Measurements from ENCODE around the gene MAPT. TPM values are rescaled to one million over a fixed set of nuclear protein-coding genes. Genes with fewer than 3 reads are reported as not detected.

The MAPT gene
- total RNA-seq, 1 donor from 2014 or later = under 0.01 TPM

DNA sequence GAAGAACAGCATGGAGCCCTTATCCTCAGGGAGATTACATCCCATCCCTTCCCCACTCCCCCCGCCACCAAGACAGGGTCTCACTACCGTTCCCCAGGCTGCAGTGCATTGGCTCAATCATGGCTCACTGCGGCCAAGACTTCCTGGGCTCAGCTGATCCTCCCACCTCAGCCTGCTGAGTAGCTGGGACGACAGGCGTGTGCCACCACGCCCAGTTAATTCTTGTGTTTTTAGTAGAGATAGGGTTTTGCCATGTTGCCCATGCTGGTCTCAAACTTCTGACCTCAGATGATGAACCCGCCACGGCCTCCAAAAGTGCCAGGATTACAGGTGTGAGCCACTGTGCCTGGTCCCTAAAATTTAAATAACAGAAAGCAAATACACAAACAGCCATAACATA, 153.5 kb downstream of the MAPT start:
- no peak for DNase-seq (ENCODE audit: low read depth in 2 of 2)

DNA sequence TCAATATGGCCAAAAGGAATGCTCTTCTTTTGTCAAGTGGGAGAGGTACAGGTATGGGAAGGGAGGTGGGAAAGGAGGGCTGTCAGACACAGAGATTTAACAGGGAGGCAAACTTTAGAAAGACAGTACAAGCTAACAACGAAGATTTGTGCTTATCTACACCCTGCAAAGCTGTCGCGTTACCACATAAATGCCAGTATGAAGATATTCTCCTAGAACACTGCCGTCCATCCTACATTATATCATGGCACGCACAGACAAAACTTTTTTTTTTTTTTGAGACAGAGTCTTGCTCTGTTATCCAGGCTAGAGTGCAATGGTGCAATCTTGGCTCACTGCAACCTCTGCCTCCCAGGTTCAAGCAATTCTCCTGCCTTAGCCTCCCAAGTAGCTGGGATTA, 155.3 kb downstream of the MAPT start:
- no peak for DNase-seq (ENCODE audit: low read depth in 2 of 2)

DNA sequence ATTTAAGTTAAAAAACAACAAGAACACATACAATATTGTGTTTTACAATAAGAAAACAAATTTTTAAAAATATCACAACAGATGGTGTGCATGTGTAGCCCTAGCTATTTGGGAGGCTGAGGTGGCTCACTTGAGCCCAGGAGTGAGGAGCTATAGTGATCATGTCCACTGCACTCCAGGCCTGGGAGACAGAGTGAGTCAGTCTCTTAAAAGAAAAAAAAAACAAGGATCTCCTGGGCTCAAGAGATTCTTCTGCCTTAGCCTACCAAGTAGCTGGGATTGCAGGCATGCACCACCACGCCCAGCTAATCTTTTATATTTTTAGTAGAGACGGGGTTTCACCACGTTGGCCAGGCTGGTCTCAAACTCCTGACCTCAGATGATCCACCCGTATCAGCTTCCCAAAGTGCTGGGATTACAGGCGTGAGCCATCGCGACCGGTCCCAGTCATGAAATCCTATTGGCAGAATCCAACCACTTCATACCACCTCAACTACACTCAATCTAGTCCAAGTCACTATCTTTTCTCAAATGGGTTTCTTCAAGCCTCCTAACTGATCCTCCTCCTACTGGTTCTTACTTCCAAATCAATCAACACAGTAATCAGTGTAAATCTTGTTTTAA, 159.7 kb downstream of the MAPT start:
- no peak for DNase-seq (ENCODE audit: low read depth in 2 of 2)

DNA sequence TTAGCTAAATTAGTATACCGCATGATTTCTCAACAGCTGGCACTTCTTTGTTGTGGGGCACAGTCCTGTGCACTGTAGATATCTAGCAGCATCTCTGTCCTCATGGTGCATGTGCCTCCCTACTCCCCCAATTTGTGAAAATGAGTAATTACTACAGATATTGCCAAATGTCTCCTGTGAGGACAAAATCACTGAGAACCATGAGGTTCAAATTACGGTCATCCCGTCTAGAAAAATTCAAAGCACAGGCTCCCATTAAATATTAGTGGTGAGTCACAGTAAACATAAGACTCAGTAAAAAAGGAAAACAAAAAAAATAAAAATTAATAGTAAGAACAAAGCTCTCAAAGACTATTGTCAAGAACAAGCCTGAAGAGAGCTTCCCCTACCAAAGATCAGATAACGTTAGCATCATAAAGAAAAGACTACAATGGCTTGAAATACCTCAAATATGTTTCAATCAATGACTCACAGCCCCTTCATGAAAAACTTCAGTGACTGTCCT, 162.5 kb downstream of the MAPT start:
- peak in 1 of 2 donors; percentile 80 for DNase-seq (ENCODE audit: low read depth in 2 of 2)

DNA sequence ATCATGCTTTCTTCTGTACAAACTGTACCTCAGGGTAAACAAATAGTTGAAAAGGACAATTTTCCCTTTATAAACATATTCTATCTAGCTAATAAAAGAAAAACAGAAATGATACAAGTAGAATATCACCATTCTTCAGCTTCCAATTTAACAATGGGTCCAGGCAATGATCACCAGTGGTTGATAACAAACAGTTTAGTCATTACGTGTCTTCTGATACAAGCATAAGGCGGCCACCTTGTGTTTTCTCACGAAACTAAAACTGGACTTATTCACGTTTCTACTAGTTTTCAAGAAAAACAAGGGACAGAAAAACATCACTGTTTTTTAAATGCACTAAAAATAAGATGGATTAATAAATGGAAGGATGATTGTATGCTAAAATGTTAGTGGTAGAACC, 163.0 kb downstream of the MAPT start:
- peak in 1 of 2 donors; percentile 55 for DNase-seq (ENCODE audit: low read depth in 2 of 2)

DNA sequence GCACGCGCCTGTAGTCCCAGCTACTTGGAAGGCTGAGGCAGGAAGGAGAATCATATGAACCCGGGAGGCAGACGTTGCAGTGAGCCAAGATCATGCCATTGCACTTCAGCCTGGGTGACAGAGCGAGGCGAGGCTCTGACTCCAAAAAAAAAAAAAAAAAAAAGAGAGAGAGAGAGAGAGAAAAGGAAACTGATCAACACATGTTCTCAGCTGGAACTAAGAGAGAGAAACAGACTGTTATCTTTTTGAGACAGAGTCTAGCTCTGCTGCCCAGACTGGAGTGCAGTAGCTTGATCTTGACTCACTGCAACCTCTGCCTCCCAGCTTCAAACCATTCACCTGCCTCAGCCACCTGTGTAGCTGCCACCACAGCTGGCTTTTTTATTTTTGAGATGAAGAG, 165.1 kb downstream of the MAPT start:
- DNase-seq (ENCODE audit: low read depth in 2 of 2) = no peak

DNA sequence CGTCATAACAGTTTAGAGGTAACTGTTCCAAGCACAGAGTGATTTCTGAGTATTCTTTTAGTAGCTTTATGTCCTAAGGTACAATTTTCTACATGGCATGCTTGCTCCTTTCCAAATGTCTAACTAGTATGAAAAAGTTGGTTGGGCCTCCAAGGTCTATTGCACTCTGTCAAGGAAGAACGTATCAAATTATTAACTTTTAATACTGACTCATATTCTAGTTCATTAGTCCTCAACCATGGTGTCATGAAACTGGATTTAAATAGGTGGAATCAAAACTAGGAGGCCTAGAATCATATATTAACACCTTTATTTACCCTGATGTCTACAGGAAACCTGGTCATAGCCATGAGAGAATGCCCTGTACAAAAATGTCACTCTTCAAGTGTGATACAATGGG, 166.1 kb downstream of the MAPT start:
- DNase-seq (ENCODE audit: low read depth in 2 of 2) = no peak

DNA sequence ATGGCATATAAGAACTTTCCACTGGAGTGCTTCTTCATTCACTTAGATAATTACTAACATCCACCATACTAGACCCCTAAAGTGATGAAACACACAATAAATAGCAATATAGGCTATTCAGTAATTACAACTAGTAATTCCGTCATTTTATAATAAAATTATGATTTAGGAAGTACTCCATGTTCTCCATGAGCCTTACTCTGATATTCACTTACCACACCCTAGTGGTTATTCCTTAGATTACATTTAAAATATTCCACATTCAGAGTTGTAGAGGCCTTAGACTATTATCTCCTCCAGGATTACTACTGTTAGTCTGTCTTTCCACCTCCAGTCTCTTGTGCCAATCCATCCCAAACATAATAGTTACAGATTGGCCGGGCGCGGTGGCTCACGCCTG, 167.1 kb downstream of the MAPT start:
- peak; percentile 16 to 34 for DNase-seq (ENCODE audit: low read depth in 2 of 2)

DNA sequence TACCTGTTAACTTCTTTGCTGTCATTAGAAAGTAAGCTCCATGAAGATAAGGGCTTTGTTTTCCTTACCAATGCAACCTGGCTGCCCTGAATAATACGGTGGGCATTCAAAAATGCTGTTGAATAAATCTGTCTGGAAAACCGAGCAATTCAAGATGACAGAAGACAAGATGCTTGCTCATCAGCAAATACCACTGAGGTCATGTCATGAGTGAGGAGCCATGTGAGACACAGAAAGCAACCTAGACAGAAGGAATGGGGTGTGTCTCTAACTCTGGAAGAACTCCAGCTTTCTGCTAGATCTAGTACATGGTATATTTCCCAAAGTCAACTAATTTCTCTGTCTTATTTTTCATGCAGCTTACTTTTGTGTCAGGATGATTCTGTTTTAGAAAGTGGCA, 168.9 kb downstream of the MAPT start:
- DNase-seq (ENCODE audit: low read depth in 2 of 2) = peak in 1 of 2 donors; percentile 28

DNA sequence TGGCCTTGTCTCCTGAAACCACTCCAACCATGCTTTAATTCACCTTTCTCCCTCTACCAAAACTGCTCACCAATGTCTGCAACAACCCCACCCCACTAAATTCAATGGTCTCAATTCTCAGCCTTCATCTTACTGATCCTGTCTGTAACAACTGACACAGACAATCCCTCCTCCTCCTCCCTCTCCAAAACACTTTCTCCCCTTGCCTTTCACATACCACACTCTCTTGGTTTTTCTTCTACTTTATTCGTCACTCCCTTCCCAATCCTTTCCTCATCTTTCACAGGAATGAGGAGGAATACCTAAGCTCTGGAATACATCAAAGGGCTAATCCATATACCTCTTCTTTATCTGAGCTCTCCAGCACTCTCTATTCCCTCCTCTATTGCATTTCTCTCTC, 170.1 kb downstream of the MAPT start:
- DNase-seq (ENCODE audit: low read depth in 2 of 2) = no peak

DNA sequence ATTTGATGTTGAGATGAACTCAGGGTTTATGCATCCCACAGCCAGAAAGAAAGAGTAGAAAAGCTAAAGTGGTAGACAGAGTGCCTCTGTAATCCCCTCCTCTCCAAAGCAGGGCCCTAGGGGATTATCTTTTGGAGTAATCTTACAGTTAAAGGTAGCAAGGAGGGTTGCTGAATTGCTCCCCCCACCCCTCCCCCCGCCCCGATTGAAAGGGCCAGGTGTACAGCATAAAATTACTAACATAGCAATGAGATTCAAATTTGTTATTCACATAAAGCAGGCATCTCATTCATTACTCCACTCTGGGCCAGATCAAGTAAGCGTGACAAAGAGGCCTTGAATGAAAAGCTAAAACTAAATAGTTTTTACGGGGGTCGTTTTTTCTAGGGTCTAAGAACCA, 177.4 kb downstream of the MAPT start:
- no peak for DNase-seq (ENCODE audit: low read depth in 2 of 2)

DNA sequence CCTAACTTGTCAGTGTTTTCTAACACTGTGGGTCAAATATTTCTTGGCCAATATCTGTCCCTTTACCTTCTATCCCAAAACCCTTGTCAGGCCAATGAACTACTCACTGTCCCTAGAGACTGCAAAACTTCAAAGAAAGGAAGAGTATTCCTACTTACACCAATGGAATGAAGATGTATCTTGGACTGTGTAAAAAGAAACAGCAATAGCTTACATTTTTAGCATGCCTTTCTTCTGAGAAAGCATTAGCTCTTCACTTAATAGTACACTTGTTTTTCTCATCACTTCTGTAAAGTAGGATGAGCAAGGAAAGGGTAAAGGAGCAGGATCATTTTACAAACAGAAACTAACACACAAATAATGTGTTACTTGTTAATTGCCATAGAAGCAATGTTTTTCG, 178.6 kb downstream of the MAPT start:
- peak in 1 of 2 donors; percentile 23 for DNase-seq (ENCODE audit: low read depth in 2 of 2)

DNA sequence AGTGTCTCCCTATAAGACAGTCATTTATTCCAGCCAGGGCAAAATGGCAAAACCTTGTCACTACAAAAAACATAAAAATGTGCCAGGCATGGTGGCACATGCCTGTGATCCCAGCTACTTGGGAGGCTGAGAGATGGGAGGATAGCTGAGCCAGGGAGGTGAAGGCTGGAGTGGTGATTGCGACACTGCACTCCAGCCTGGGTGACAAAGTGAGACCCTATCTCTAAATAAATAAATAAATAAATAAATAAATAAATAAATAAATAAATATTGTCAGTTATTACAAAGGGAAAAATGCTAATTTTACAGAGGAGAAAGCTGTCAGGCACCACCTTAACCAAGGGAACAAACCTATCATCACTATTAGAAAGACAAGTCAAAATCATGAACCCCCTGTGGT, 180.2 kb downstream of the MAPT start:
- DNase-seq (ENCODE audit: low read depth in 2 of 2) = no peak

Other genes with a start within 250 kb of the MAPT start
- gene CRHR1, start 110.2 kb upstream of the MAPT start, total RNA-seq = not detected in 2 replicates
- gene SPPL2C, start 49.7 kb upstream of the MAPT start, total RNA-seq = not detected in 2 replicates
- not detected in 2 replicates for gene STH, start 104.7 kb downstream of the MAPT start, total RNA-seq